HG03460 (cell line): ENCODE data around the gene MARCKSL1.
"Not testable (repeated sequence)": the region's sequence is repeated elsewhere in the genome, so short reads cannot be mapped to it uniquely, and the experiment has no call there.

ENCODE experiments used
- ATAC-seq: cut with Tn5 transposase; IDR thresholded peaks from one replicate; pipeline ENCODE4 v1.9.1; 2021; ENCODE audit not compliant: unreplicated experiment

Gene MARCKSL1

DNA sequence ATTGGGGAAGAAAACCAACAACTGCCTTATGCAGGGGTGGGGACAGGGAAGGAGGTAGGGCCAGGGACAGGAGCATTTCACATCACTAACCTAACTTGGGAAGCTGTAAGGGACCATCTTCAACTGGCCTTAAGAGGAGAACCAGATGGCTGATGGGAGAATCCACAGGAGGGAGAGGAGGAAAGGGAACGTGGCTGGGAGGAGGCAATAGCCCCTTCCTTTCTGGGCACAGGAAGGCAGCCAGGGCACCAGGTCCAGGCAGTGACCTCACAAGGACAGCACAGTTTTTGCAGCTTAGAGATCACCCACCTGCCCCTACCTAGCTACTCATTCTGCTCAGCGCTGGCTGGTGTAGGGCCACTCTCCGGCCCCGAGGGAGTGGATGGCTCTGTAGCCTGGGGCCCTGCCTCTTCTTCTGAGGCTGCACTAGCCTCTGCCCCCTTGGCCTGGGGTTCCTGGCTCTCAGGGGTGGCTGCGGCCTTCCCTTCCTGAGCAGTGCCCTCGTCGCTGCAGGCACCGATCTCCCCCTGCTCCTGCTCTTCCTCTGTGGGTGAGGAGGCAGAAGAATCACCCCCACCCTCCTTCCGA, 1.7 kb downstream of the MARCKSL1 start:
- ATAC-seq, result no peak

GRCh38 chr1:32333251-32333963, 2.6 kb downstream of the MARCKSL1 start:
- no peak for ATAC-seq

GRCh38 chr1:32332290-32333079, 3.5 kb downstream of the MARCKSL1 start:
- ATAC-seq, result no peak

DNA sequence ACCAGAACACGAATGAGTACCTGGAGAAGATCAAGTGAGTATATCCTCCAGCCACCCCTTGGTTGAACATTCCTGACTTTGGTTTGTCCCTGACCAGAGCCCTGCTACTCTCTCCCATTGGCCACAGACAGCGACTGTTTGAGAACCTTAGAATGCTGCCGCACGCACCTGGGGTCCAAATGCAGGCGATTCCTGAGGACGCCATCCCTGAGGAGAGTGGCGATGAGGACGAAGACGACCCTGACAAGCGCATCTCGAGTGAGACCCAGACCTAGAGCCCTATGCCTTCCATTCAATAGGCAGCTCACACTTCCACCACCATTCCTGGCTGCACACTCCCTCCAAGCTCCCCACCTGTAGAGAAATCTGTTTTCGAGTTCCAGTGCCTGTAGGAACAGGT, 4.5 kb downstream of the MARCKSL1 start:
- no peak for ATAC-seq

GRCh38 chr1:32330558-32331151, 5.4 kb downstream of the MARCKSL1 start:
- ATAC-seq, result no peak

DNA sequence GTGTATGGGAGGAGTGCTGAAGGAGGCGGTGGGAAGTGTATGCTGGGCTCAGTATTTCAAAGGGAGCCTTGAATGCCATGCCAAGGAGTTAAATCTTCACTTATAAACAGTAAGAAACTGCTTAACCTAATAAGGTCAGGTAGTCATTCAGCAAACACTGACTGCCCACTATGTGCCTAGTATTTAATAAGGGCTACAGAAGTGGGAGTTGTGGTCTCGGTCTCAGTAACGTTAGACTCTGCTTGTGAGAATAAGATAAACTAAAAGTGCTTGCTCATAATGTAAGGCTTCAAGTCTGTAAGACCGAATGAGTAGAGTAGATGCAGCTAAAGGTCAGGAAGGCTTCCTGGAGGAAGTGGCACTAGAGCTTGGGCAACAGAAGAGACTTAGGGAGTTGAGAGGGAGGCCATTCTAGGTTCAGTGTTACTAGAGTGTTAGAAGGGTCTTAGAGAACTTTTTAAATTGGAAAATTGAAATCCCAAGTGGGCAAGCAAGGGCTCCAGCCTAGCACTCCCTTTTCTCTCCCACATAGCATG, 6.0 kb downstream of the MARCKSL1 start:
- no peak for ATAC-seq

GRCh38 chr1:32327204-32327603, 8.8 kb downstream of the MARCKSL1 start:
- ATAC-seq, result no peak

DNA sequence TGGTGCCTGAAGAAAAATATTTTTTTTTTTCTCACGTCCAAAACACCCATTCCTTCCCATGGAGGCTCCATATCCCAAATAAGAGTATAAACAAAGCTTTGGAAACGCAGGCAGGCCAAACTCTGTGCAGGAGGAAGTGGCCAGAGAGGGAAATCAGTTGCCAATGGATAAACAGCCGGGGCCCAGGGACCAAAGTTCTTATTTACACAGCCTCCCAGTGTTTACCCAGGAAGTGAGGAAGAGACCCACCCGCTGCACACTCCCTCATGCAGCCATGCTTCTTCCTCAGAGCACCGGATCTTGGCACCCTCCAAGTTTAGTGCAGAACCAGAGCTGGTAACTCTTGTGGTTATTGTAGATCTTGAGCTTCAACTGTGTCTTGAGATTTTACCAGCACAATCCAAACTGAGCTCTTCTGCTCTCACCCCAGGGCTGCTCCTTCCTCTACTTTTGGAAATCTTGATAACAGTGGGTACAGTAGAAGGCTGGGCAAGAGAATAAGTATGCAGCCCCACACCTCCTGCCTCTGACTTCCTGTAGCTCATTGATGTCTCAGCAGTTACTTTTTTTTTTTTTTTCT, 14.2 kb downstream of the MARCKSL1 start:
- no peak for ATAC-seq

DNA sequence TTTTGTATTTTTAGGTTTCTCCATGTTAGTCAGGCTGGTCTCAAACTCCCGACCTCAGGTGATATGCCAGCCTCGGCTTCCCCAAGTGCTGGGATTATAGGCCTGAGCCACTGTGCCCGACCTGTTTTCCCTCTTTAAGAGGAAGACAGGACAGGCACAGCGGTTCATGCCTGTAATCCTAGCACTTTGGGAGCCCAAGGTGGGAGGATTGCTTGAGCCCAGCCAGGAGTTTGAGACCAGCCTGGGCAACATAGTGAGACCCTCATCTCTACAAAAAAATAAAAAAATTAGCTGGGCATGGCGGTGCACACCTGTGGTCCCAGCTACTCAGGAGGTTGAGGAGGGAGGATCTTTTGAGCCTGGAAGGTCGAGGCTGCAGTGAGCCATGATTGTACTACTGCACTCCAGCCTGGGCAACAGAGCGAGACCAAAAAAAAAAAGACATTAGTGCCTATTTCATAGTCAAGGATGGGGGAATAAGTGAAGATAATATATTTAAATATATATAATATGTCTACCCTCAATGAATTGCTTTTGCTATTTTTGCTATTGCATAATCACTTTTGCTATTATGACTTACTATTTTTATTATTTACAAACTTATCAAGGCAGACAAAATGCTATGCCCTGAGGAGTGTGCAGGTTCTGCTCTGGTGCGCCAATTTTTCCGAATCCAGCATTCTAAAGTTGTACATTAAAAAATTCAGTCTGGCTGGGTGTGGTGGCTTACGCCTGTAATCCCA, 17.7 kb downstream of the MARCKSL1 start:
- no peak for ATAC-seq

DNA sequence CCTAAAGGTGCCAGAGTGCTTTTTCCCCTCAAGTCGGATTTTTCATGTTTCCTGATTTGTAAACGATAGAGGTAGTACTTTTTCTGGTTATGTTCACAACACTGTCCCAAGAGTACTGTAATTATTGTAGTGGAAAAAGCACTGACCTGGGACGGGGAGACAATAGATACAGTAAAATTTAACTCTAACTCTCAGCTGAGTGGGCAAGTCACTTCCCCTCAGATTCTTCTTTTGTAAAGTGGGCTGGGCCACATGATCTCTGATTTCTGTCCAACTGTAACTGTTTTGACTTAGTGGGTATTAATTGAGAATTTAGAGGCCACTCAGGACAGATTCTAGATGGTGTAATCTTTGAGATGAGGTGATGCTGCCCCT, 19.1 kb downstream of the MARCKSL1 start:
- ATAC-seq, result no peak

DNA sequence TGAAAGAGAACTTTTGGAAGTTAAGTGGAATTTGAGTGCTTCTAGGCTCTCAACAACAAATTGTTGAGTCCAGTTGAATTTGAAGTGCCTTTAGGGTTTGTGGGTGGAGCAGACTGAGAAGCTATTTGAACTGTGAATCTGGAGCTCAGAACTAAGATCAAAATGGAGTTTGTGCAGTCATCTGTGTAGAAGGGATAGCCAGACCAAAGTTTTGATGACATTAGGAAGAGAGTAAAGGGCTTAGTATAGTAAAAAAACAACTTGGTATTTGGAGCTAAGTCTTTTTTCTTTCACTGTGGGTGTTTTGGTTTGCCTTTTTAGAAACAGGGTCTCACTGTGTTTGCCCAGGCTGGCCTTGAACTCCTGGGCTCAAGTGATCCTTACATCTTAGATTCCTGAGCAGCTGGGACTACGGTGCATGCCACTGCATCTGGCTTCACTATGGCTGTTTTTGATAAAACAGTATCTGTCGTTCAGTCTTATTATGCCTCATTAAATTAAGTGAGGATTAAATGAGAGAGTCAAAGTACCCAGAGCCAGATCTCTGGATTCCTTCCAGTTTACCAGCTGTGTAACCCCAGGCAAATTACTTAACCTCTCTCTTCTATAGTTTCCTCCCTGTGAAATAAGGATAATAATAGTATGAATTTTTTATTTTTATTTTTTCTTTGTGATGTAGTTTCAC, 24.2 kb downstream of the MARCKSL1 start:
- no peak for ATAC-seq

DNA sequence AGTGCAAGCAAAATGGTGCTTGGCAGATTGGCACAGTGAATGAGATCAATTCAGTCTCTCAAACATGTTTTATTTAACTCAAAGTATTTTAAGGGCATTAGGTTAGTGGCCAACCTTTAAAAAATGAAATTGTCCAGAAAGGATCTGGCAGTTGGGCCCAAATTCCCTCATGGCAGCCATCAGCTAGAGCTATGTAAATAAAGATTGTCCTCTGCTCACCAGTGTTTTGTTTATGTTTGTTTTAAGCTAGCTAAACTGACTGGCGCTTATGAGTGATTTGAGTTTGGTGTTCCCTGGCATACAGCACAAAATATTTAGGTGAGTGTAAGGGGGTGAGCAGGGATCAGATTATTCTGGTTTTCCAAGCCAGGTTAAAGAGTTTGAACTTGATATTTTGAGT, 26.1 kb downstream of the MARCKSL1 start:
- ATAC-seq, result no peak

DNA sequence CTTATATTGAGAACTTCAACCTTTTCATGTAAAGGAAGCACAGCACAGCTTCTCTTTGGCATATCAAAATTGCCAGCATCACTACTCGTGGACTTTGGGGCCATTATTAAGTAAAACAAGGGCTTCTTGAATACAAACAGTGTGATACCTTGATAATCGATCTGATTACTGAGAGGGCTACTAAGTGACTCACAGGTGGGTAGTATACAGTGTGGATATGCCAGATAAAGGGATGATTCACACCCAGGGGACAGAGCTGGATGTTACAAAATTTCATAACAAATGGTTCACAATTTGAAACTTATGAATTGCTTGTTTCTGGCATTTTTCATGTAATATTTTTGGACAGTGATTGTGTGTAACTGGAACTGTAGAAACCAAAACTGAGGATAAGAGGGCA, 28.7 kb downstream of the MARCKSL1 start:
- ATAC-seq, result no peak

GRCh38 chr1:32305310-32305709, 30.7 kb downstream of the MARCKSL1 start:
- no peak for ATAC-seq

DNA sequence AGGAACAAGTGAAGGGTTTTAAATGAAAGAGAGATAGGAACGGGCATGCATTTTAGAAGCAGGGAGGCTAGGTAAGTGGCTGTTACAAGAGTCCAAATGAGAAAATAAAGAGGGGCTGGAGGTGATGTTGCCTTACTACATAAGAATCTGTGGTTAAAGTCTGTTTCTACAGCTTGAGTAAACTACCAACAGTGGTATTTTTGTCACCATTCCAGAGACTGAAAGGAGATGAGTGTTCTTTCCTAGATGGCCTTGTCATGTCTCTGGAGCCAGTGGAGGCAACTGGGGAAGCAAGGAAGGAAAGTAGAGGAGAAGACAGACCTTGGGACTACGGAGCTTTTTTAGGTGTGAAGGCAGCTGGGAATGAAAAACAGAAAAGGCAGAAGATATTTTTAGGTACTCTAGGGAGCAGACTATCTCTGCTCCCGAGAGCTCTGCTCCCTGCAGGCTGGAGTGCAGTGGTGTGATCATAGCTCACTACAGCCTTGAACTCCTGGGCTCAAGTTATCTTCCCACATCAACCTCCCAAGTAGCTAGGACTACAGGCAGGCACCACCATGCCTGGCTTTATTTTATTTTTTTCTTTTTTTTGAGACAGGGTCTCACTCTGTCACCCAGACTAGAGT, 31.9 kb downstream of the MARCKSL1 start:
- ATAC-seq, result no peak

- ATAC-seq, result no peak
These were observed 32.7 kb downstream of the MARCKSL1 start for GRCh38 chr1:32303358-32303757.

- no peak for ATAC-seq
These were observed 36.7 kb downstream of the MARCKSL1 start for GRCh38 chr1:32299327-32299726.

- not testable (repeated sequence) for ATAC-seq
These were observed 37.8 kb downstream of the MARCKSL1 start for GRCh38 chr1:32298211-32298610.
